GM12878 (cell line): ENCODE data around the gene DDRGK1. TPM values are rescaled to one million over a fixed set of nuclear protein-coding genes. Genes with fewer than 3 reads are reported as not detected.

Experiments
- ATAC-seq: fragments of 200-7000 bp; cut with Tn5 transposase; 3 replicates; pipeline ENCODE4 v1.9.1; 2020; ENCODE audit warnings: mild to moderate bottlenecking, moderate library complexity
- BruUV-seq: library from RNA; stranded (reverse); fragments of 400-500 nt; replicated peaks from 2 replicates; lab custom pipeline; 2021; lab: Mats Ljungman, UMichigan
- CTCF ChIA-PET: fragments of 300-600 bp; sonication (Branson Sonifier 250); formaldehyde crosslinking; extraction: SDS; loops from one replicate; lab custom pipeline; 2021; ENCODE audit warnings: inconsistent platforms; lab: Yijun Ruan, JAX
- POLR2A ChIA-PET: fragments of 350-600 bp; formaldehyde crosslinking; extraction: SDS; loops from one replicate; lab custom pipeline; 2021; ENCODE audit warnings: inconsistent platforms; lab: Charles Lee
- RAD21 ChIA-PET: fragments of 300-600 bp; sonication (Branson Sonifier 250); formaldehyde crosslinking; loops from one replicate; lab custom pipeline; 2023; ENCODE audit warnings: antibody characterized with exemption; ENCODE audit not compliant: unreplicated experiment; lab: Charles Lee
- SMC1A ChIA-PET: fragments of 300-600 bp; sonication (Branson Sonifier 250); formaldehyde crosslinking; loops from one replicate; lab custom pipeline; 2023; ENCODE audit not compliant: unreplicated experiment, uncharacterized antibody; lab: Charles Lee
- DNase-seq: peaks from one replicate; pipeline ENCODE4 v3.0.0-alpha.2; 2011; ENCODE audit warnings: low read depth, low spot score
- FAIRE-seq: peaks from 3 replicates; lab custom pipeline; 2011; peaks lifted over from hg19 to GRCh38; lab: Jason Lieb, UNC
- H2AFZ ChIP-seq: 2 replicates; pipeline ENCODE4 v1.6.0; 2011; ENCODE audit warnings: low read depth, low read length, control low read depth; ENCODE audit not compliant: control insufficient read depth
- H3K27ac ChIP-seq: 2 replicates; pipeline ENCODE4 v1.5.1; 2011; ENCODE audit warnings: control low read depth; ENCODE audit not compliant: control insufficient read depth, insufficient read depth
- H3K27me3 ChIP-seq, 2 experiments: replicated peaks in 1 of 2; 2 replicates each; pipeline versions ENCODE4 v1.6.0 to v1.6.1; 2011; ENCODE audit warnings: low read length in 1 of 2; ENCODE audit not compliant: control insufficient read depth in 2 of 2, insufficient read depth in 2 of 2
- H3K36me3 ChIP-seq, 2 experiments: 2 replicates each; pipeline ENCODE4 v1.5.1; 2011; ENCODE audit warnings: low read length in 1 of 2; ENCODE audit not compliant: control insufficient read depth in 2 of 2, insufficient read depth in 2 of 2
- H3K4me1 ChIP-seq: 2 replicates; pipeline ENCODE4 v1.6.1; 2011; ENCODE audit warnings: mild to moderate bottlenecking, low read length, moderate library complexity, mixed read lengths; ENCODE audit not compliant: control insufficient read depth, insufficient read depth
- H3K4me2 ChIP-seq: 2 replicates; pipeline ENCODE4 v1.6.0; 2011; ENCODE audit warnings: control low read depth; ENCODE audit not compliant: control insufficient read depth, insufficient read depth
- H3K4me3 ChIP-seq: fragments of 200-600 bp; sonication (generic); 2 replicates; pipeline ENCODE4 v1.5.1; 2016
- H3K79me2 ChIP-seq: 2 replicates; pipeline ENCODE4 v1.6.0; 2011; ENCODE audit warnings: low read length; ENCODE audit not compliant: control insufficient read depth, insufficient read depth
- H3K9ac ChIP-seq: 2 replicates; pipeline ENCODE4 v1.8.0; 2011; ENCODE audit warnings: low read length, control low read depth, mixed read lengths; ENCODE audit not compliant: control insufficient read depth, insufficient read depth
- H3K9me3 ChIP-seq: replicated peaks from 3 replicates; pipeline ENCODE4 v1.5.1; 2011; ENCODE audit warnings: mild to moderate bottlenecking, low read length; ENCODE audit not compliant: control insufficient read depth, insufficient read depth
- H4K20me1 ChIP-seq: 2 replicates; pipeline ENCODE4 v1.6.0; 2011; ENCODE audit not compliant: control insufficient read depth, insufficient read depth
- CREM ChIP-seq: IDR thresholded peaks from 2 replicates; pipeline ENCODE4 v1.6.1; 2014; ENCODE audit warnings: antibody characterized with exemption, low read depth
- HCFC1 ChIP-seq: fragments of 150-350 bp; IDR thresholded peaks from 2 replicates; pipeline ENCODE4 v1.6.1; 2014; ENCODE audit warnings: low read length
- YY1 ChIP-seq: IDR thresholded peaks from 2 replicates; pipeline ENCODE4 v1.6.1; 2011; ENCODE audit warnings: low read depth, mild to moderate bottlenecking, low read length
- ZBTB33 ChIP-seq: fragments of 450-650 bp; IDR thresholded peaks from 2 replicates; pipeline ENCODE4 v1.6.1; 2017; ENCODE audit warnings: mild to moderate bottlenecking
- WGBS: methylation state at CpG from one replicate; pipeline ENCODE4 v1.1.6; 2016; ENCODE audit warnings: low lambda C conversion rate; ENCODE audit not compliant: insufficient replicate concordance, insufficient coverage; ENCODE audit errors: missing lambda C conversion rate; 5-methylcytosine and 5-hydroxymethylcytosine counted together
- in situ Hi-C: fragments of 300-500 bp; cut with MboI; formaldehyde crosslinking; loops from 9 replicates; pipeline ENCODE4 v1.14.3; 2018; ENCODE audit warnings: mixed read lengths
- intact Hi-C: fragments of 100-400 bp; cut with micrococcal nuclease; formaldehyde crosslinking; loops from one replicate; pipeline ENCODE4 v1.14.2; 2022; ENCODE audit not compliant: unreplicated experiment
- polyA plus RNA-seq, 11 experiments: library from polyadenylated mRNA; depleted of rRNA in 4 of 11; unstranded in 6 of 11; stranded (reverse) in 5 of 11; fragments of >200 nt; fragmentation: Nextera tagmentation in 4 of 11; fragmentation: Illumina TruSeq in 1 of 11; extraction: Ambion mirVana in 4 of 11; extraction: Trizol in 1 of 11; gene quantifications; 1 replicate in 1 of 11; 2 replicates in 10 of 11; pipeline versions ENCODE4 v1.2.1 to v1.2.3, GENCODE V29; 2011 to 2016; ENCODE audit warnings: inconsistent platforms in 2 of 11, missing spikeins in 2 of 11, low read depth in 1 of 11
- total RNA-seq, 4 experiments: library from RNA; depleted of rRNA in 3 of 4; stranded (reverse); fragments of >200 nt in 3 of 4; fragmentation: Illumina TruSeq in 1 of 4; extraction: Trizol in 1 of 4; gene quantifications; 2 replicates each; pipeline versions ENCODE4 v1.2.1 to v1.2.3, GENCODE V29; 2013 to 2021

The DDRGK1 gene
- total and polyA plus RNA-seq, 10 of the 15 experiments (the other 5 are each of a cell fraction or from before 2014, with no cell fraction given): 4.0 to 55.2 (median 39.7) TPM

GRCh38 chr20:3166338-3166912 is 38.1 kb downstream of the DDRGK1 start:
- H3K79me2 ChIP-seq: no peaks in the 10 kb centered on the region
- intact Hi-C loops: no loop called here
- no peaks in the 10 kb centered on the region for H4K20me1 ChIP-seq
- ChIA-PET SMC1A (no interaction called here), CTCF (no interaction called here), RAD21 (no interaction called here), POLR2A (no interaction called here)
- no peak for TF ChIP-seq YY1
- no peak for TF ChIP-seq CREM
- no peak for TF ChIP-seq ZBTB33
- no peak for TF ChIP-seq HCFC1
- H3K4me2 ChIP-seq: no peak overlapping the region
- peaks cover 1 to 3% of the 10 kb centered on the region in 2 experiments; a peak in 3 of 4 replicates for H3K27me3 ChIP-seq
- H3K36me3 ChIP-seq: no peaks in the 10 kb centered on the region
- DNase-seq (no peak), FAIRE-seq (no peak), ATAC-seq (no peak)
- in situ Hi-C loops: no loop called here
- H3K9ac ChIP-seq: no peak overlapping the region
- no peaks in the 10 kb centered on the region for H3K4me1 ChIP-seq
- H3K27ac ChIP-seq: no peak overlapping the region
- WGBS: 55% methylated on average over 13 of the region's 13 CpGs
- H3K9me3 ChIP-seq: no peaks in the 10 kb centered on the region
- no peak overlapping the region for H3K4me3 ChIP-seq
- H2AFZ ChIP-seq: no peak overlapping the region
- BruUV-seq: no TSS peak
